CD8-positive, alpha-beta memory T cell (primary cell): ENCODE results near the gene EPHA6. TPM values are rescaled to one million over a fixed set of nuclear protein-coding genes. Genes with fewer than 3 reads are reported as not detected.

Source experiments
- CTCF ChIA-PET: fragments of 350-600 bp; sonication (Branson Sonifier 250); formaldehyde crosslinking; loops from one replicate; lab custom pipeline; 2021; ENCODE audit warnings: antibody characterized with exemption; lab: Charles Lee
- POLR2A ChIA-PET: fragments of 350-600 bp; sonication (Branson Sonifier 250); formaldehyde crosslinking; loops from one replicate; lab custom pipeline; 2021; ENCODE audit warnings: antibody characterized with exemption; lab: Charles Lee
- DNase-seq, 5 donors: peaks; one replicate each; pipeline versions ENCODE4 v3.0.0 to v3.0.0-alpha.2; 2020 to 2022; ENCODE audit warnings: mixed read lengths in 1 of 5
- H3K27ac ChIP-seq: one replicate; pipeline ENCODE4 v1.7.0; 2013; ENCODE audit warnings: low read depth, mild to moderate bottlenecking, low read length, moderate library complexity
- H3K27me3 ChIP-seq: 2 replicates; pipeline ENCODE4 v1.7.0; 2013; ENCODE audit warnings: low read length, mild to moderate bottlenecking; ENCODE audit not compliant: insufficient read depth, poor library complexity, severe bottlenecking
- H3K36me3 ChIP-seq: 2 replicates; pipeline ENCODE4 v1.7.0; 2013; ENCODE audit warnings: mild to moderate bottlenecking, low read length, moderate library complexity; ENCODE audit not compliant: insufficient read depth
- H3K4me1 ChIP-seq: 2 replicates; pipeline ENCODE4 v1.7.0; 2013; ENCODE audit warnings: mild to moderate bottlenecking, low read length, moderate library complexity; ENCODE audit not compliant: insufficient read depth
- H3K4me3 ChIP-seq: 2 replicates; pipeline ENCODE4 v1.7.0; 2013; ENCODE audit warnings: mild to moderate bottlenecking, low read length
- H3K9me3 ChIP-seq: 2 replicates; pipeline ENCODE4 v1.7.0; 2013; ENCODE audit warnings: mild to moderate bottlenecking, low read length
- H3K27ac Mint-ChIP-seq, 8 donors: one replicate each; pipeline ENCODE4 v1.8.0; 2020 to 2021; ENCODE audit warnings: mixed read lengths in 8 of 8, mild to moderate bottlenecking in 6 of 8, inconsistent platforms in 3 of 8, moderate library complexity in 3 of 8
- H3K27me3 Mint-ChIP-seq, 2 donors: one replicate each; pipeline ENCODE4 v1.8.0; 2020 to 2021; ENCODE audit warnings: mixed read lengths in 2 of 2, mild to moderate bottlenecking in 1 of 2, moderate library complexity in 1 of 2
- H3K36me3 Mint-ChIP-seq, 3 donors: one replicate each; pipeline ENCODE4 v1.8.0; 2020 to 2021; ENCODE audit warnings: mixed read lengths in 3 of 3, inconsistent platforms in 1 of 3, mild to moderate bottlenecking in 1 of 3
- H3K4me1 Mint-ChIP-seq, 3 donors: one replicate each; pipeline ENCODE4 v1.8.0; 2020 to 2021; ENCODE audit warnings: mixed read lengths in 3 of 3, inconsistent platforms in 1 of 3, mild to moderate bottlenecking in 1 of 3
- H3K4me3 Mint-ChIP-seq, 7 donors: one replicate each; pipeline ENCODE4 v1.8.0; 2020 to 2021; ENCODE audit warnings: mixed read lengths in 7 of 7, mild to moderate bottlenecking in 6 of 7, moderate library complexity in 4 of 7, inconsistent platforms in 2 of 7
- H3K9me3 Mint-ChIP-seq, 5 donors: one replicate each; pipeline ENCODE4 v1.8.0; 2020 to 2022; ENCODE audit warnings: mixed read lengths in 5 of 5, mild to moderate bottlenecking in 3 of 5, moderate library complexity in 2 of 5, inconsistent platforms in 1 of 5
- polyA plus RNA-seq: library from polyadenylated mRNA; unstranded; fragments of 300-500 nt; fragmentation: Illumina TruSeq; gene quantifications from one replicate; pipeline ENCODE4 v1.2.3, GENCODE V29; 2021
- total RNA-seq, 2 experiments: library from RNA; stranded (reverse); gene quantifications; one replicate each; pipeline ENCODE4 v1.2.3, GENCODE V29; 2021

Gene EPHA6
- total and polyA plus RNA-seq, 3 experiments from 2014 or later: not detected

GRCh38 chr3:96863129-96863740 lies 48.8 kb downstream of the EPHA6 start:
- Mint-ChIP-seq H3K27ac (no peak overlapping the region), H3K36me3 (no peaks in the 10 kb centered on the region), H3K4me1 (no peaks in the 10 kb centered on the region), H3K27me3 (no peaks in the 10 kb centered on the region), H3K4me3 (no peak overlapping the region), H3K9me3 (peaks cover 0 to 4% (median 0%) of the 10 kb centered on the region in 5 donors)
- no peaks in the 10 kb centered on the region for H3K4me1 ChIP-seq
- POLR2A ChIA-PET: no interaction called here
- DNase-seq: no peak
- H3K27ac ChIP-seq: no peak overlapping the region
- H3K4me3 ChIP-seq: no peak overlapping the region
- CTCF ChIA-PET: no interaction called here
- H3K36me3 ChIP-seq: no peaks in the 10 kb centered on the region
- no peaks in the 10 kb centered on the region for H3K9me3 ChIP-seq
- H3K27me3 ChIP-seq: no peaks in the 10 kb centered on the region

GRCh38 chr3:96865605-96866004 lies 51.2 kb downstream of the EPHA6 start:
- H3K27ac ChIP-seq: no peak overlapping the region
- no peaks in the 10 kb centered on the region for H3K4me1 Mint-ChIP-seq
- no peaks in the 10 kb centered on the region for H3K4me1 ChIP-seq
- H3K27ac Mint-ChIP-seq: no peak overlapping the region
- peaks cover 0 to 6% (median 0%) of the 10 kb centered on the region in 5 donors for H3K9me3 Mint-ChIP-seq
- H3K36me3 Mint-ChIP-seq: no peaks in the 10 kb centered on the region
- no peak for DNase-seq
- no peak overlapping the region for H3K4me3 ChIP-seq
- ChIA-PET CTCF (no interaction called here), POLR2A (no interaction called here)
- no peaks in the 10 kb centered on the region for H3K27me3 ChIP-seq
- H3K36me3 ChIP-seq: no peaks in the 10 kb centered on the region
- H3K27me3 Mint-ChIP-seq: no peaks in the 10 kb centered on the region
- no peak overlapping the region for H3K4me3 Mint-ChIP-seq
- no peaks in the 10 kb centered on the region for H3K9me3 ChIP-seq

GRCh38 chr3:96869316-96869715 lies 54.9 kb downstream of the EPHA6 start:
- Histone ChIP-seq H3K9me3 (peaks cover 4% of the 10 kb centered on the region), H3K4me3 (no peak overlapping the region), H3K27me3 (no peaks in the 10 kb centered on the region), H3K4me1 (no peaks in the 10 kb centered on the region), H3K27ac (no peak overlapping the region), H3K36me3 (no peaks in the 10 kb centered on the region)
- ChIA-PET POLR2A (no interaction called here), CTCF (no interaction called here)
- H3K9me3 Mint-ChIP-seq: peaks cover 0 to 6% (median 2%) of the 10 kb centered on the region in 5 donors
- no peaks in the 10 kb centered on the region for H3K27me3 Mint-ChIP-seq
- no peak for DNase-seq
- no peak overlapping the region for H3K4me3 Mint-ChIP-seq
- H3K27ac Mint-ChIP-seq: no peak overlapping the region
- H3K36me3 Mint-ChIP-seq: no peaks in the 10 kb centered on the region
- H3K4me1 Mint-ChIP-seq: no peaks in the 10 kb centered on the region

- Histone ChIP-seq H3K36me3 (no peaks in the 10 kb centered on the region), H3K27ac (no peak overlapping the region), H3K4me3 (no peak overlapping the region), H3K9me3 (no peaks in the 10 kb centered on the region), H3K4me1 (no peaks in the 10 kb centered on the region), H3K27me3 (no peaks in the 10 kb centered on the region)
- Mint-ChIP-seq H3K27ac (no peak overlapping the region), H3K27me3 (no peaks in the 10 kb centered on the region), H3K4me1 (no peaks in the 10 kb centered on the region), H3K4me3 (no peak overlapping the region), H3K36me3 (no peaks in the 10 kb centered on the region), H3K9me3 (peaks cover 0 to 14% (median 2%) of the 10 kb centered on the region in 5 donors)
- DNase-seq: no peak
- CTCF ChIA-PET: no interaction called here
- POLR2A ChIA-PET: no interaction called here
Measured at GRCh38 chr3:96877510-96877909, 63.1 kb downstream of the EPHA6 start.

- POLR2A ChIA-PET: no interaction called here
- H3K9me3 ChIP-seq: no peaks in the 10 kb centered on the region
- no peak overlapping the region for H3K4me3 ChIP-seq
- no peak for DNase-seq
- H3K36me3 Mint-ChIP-seq: no peaks in the 10 kb centered on the region
- H3K36me3 ChIP-seq: no peaks in the 10 kb centered on the region
- H3K4me3 Mint-ChIP-seq: no peak overlapping the region
- CTCF ChIA-PET: no interaction called here
- no peak overlapping the region for H3K27ac ChIP-seq
- no peaks in the 10 kb centered on the region for H3K27me3 Mint-ChIP-seq
- H3K4me1 ChIP-seq: no peaks in the 10 kb centered on the region
- no peaks in the 10 kb centered on the region for H3K4me1 Mint-ChIP-seq
- H3K9me3 Mint-ChIP-seq: peaks cover 0 to 17% (median 4%) of the 10 kb centered on the region in 5 donors
- H3K27ac Mint-ChIP-seq: no peak overlapping the region
- no peaks in the 10 kb centered on the region for H3K27me3 ChIP-seq
Measured at GRCh38 chr3:96900031-96900430, 85.6 kb downstream of the EPHA6 start.

- Histone ChIP-seq H3K27ac (no peak overlapping the region), H3K27me3 (no peaks in the 10 kb centered on the region), H3K36me3 (no peaks in the 10 kb centered on the region), H3K9me3 (no peaks in the 10 kb centered on the region), H3K4me3 (no peak overlapping the region), H3K4me1 (no peaks in the 10 kb centered on the region)
- Mint-ChIP-seq H3K4me3 (no peak overlapping the region), H3K9me3 (peaks cover 0 to 17% (median 4%) of the 10 kb centered on the region in 5 donors), H3K4me1 (no peaks in the 10 kb centered on the region), H3K27ac (no peak overlapping the region), H3K27me3 (no peaks in the 10 kb centered on the region), H3K36me3 (no peaks in the 10 kb centered on the region)
- no peak for DNase-seq
- CTCF ChIA-PET: no interaction called here
- POLR2A ChIA-PET: no interaction called here
Measured at GRCh38 chr3:96900566-96900965, 86.2 kb downstream of the EPHA6 start.

GRCh38 chr3:96915445-96915844 lies 101.1 kb downstream of the EPHA6 start:
- Mint-ChIP-seq H3K9me3 (peaks cover 0 to 11% (median 0%) of the 10 kb centered on the region in 5 donors), H3K4me3 (no peak overlapping the region), H3K4me1 (no peaks in the 10 kb centered on the region), H3K27ac (no peak overlapping the region), H3K36me3 (peaks cover 0 to 3% (median 0%) of the 10 kb centered on the region in 3 donors), H3K27me3 (no peaks in the 10 kb centered on the region)
- CTCF ChIA-PET: no interaction called here
- Histone ChIP-seq H3K27ac (no peak overlapping the region), H3K27me3 (no peaks in the 10 kb centered on the region), H3K4me1 (no peaks in the 10 kb centered on the region), H3K36me3 (no peaks in the 10 kb centered on the region), H3K9me3 (no peaks in the 10 kb centered on the region), H3K4me3 (no peak overlapping the region)
- POLR2A ChIA-PET: no interaction called here
- DNase-seq: no peak

GRCh38 chr3:96931119-96931862 lies 116.9 kb downstream of the EPHA6 start:
- H3K27ac ChIP-seq: no peak overlapping the region
- peaks cover 17 to 33% (median 25%) of the 10 kb centered on the region in 5 donors for H3K9me3 Mint-ChIP-seq
- POLR2A ChIA-PET: no interaction called here
- no peaks in the 10 kb centered on the region for H3K4me1 ChIP-seq
- H3K36me3 Mint-ChIP-seq: peaks cover 0 to 12% (median 2%) of the 10 kb centered on the region in 3 donors
- no peak for DNase-seq
- H3K27ac Mint-ChIP-seq: no peak overlapping the region
- no peak overlapping the region for H3K4me3 ChIP-seq
- H3K27me3 Mint-ChIP-seq: no peaks in the 10 kb centered on the region
- CTCF ChIA-PET: no interaction called here
- H3K9me3 ChIP-seq: no peaks in the 10 kb centered on the region
- no peaks in the 10 kb centered on the region for H3K27me3 ChIP-seq
- H3K36me3 ChIP-seq: no peaks in the 10 kb centered on the region
- no peaks in the 10 kb centered on the region for H3K4me1 Mint-ChIP-seq
- no peak overlapping the region for H3K4me3 Mint-ChIP-seq
